GM10248 (cell line): Measurements from ENCODE around the gene ETV3L.

Experiments used
- CTCF ChIA-PET: fragments of 300-600 bp; sonication (Branson Sonifier 250); formaldehyde crosslinking; extraction: SDS; loops from one replicate; lab custom pipeline; 2021; ENCODE audit warnings: antibody characterized with exemption; lab: Yijun Ruan, JAX
- POLR2A ChIA-PET: fragments of 350-650 bp; sonication (Branson Sonifier 250); formaldehyde crosslinking; extraction: SDS; loops from one replicate; lab custom pipeline; 2020; ENCODE audit warnings: antibody characterized with exemption; lab: Yijun Ruan, JAX
- DNase-seq: peaks from one replicate; pipeline ENCODE4 v3.0.0; 2012; ENCODE audit errors: extremely low spot score
- CTCF ChIP-seq: IDR thresholded peaks from 2 replicates; pipeline ENCODE4 v1.5.1; 2012; ENCODE audit warnings: mild to moderate bottlenecking, low read depth; ENCODE audit errors: extremely low read depth, missing control alignments, control extremely low read depth

Gene ETV3L

GRCh38 chr1:157134442-157134841 lies 34.8 kb upstream of the ETV3L start:
- POLR2A ChIA-PET = no interaction called here
- no peak for DNase-seq

GRCh38 chr1:157133426-157133825 lies 33.8 kb upstream of the ETV3L start:
- ChIA-PET POLR2A (no interaction called here), CTCF (interaction anchor here (1.5 to 6.3 kb wide), 4 partner anchors 12 to 44 kb away, joined by 4 to 78 read pairs (median 24); no protein-coding TSS in a partner anchor)
- TF ChIP-seq CTCF = no peak
- DNase-seq = no peak

More at GRCh38 chr1:157134442-157134841, 34.8 kb upstream of the ETV3L start:
- no peak for TF ChIP-seq CTCF
- CTCF ChIA-PET = interaction anchor here (0.7 to 6.3 kb wide), 6 partner anchors 8 to 45 kb away, joined by 3 to 78 read pairs (median 6); no protein-coding TSS in a partner anchor

GRCh38 chr1:157132616-157133167 lies 33.1 kb upstream of the ETV3L start:
- POLR2A ChIA-PET = no interaction called here
- CTCF ChIA-PET = interaction anchor here (1.5 to 6.3 kb wide), 4 partner anchors 22 to 43 kb away, joined by 4 to 78 read pairs (median 27); no protein-coding TSS in a partner anchor
- DNase-seq = no peak
- no peak for TF ChIP-seq CTCF

GRCh38 chr1:157132111-157132510 lies 32.5 kb upstream of the ETV3L start:
- DNase-seq = no peak
- CTCF ChIA-PET = interaction anchor here (2.6 to 6.3 kb wide), 2 partner anchors 24 to 42 kb away, joined by 11 to 78 read pairs; no protein-coding TSS in a partner anchor
- POLR2A ChIA-PET = interaction anchor here (0.6 kb wide), 1 partner anchor 831 kb away, joined by 3 read pairs; no protein-coding TSS in a partner anchor
- no peak for TF ChIP-seq CTCF

GRCh38 chr1:157131281-157131680 lies 31.7 kb upstream of the ETV3L start:
- no peak for TF ChIP-seq CTCF
- CTCF ChIA-PET = interaction anchor here (1.1 to 2.6 kb wide), 2 partner anchors 21 to 41 kb away, joined by 4 to 11 read pairs; no protein-coding TSS in a partner anchor
- no peak for DNase-seq
- POLR2A ChIA-PET = no interaction called here

- POLR2A ChIA-PET = no interaction called here
- no peak for TF ChIP-seq CTCF
- no peak for DNase-seq
- CTCF ChIA-PET = interaction anchor here (1.2 to 3.7 kb wide), 3 partner anchors 10 to 34 kb away, joined by 3 to 22 read pairs (median 9); no protein-coding TSS in a partner anchor
These were observed 25.2 kb upstream of the ETV3L start for GRCh38 chr1:157124855-157125254.
